ENCODE results near the gene NEB. TPM values are rescaled to one million over a fixed set of nuclear protein-coding genes. Genes with fewer than 3 reads are reported as not detected.
"Not testable (repeated sequence)": the region's sequence is repeated elsewhere in the genome, so short reads cannot be mapped to it uniquely, and the experiment has no call there.

The NEB gene
- polyA plus RNA-seq, 1 experiment: 0.14 TPM

DNA sequence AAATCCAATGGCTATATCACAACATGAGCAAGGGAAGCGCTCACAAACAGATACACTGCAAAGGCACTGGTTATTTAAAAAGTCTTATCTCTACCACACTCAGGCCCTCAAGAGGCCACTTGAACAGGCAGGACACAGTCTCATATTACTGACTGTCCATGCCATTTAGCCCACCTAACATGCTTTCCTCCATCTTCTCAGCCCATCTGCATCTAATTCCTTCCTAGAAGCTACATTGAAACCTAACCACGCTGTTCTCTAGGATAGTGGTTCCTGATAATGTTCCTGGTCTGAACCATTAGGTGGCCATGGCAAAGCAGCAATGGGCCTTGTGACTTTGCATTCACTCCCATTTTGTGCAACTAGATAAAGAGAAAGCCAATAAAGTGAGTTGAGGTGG, 22.5 kb upstream of the NEB start:
- no peak overlapping the region for H3K27ac ChIP-seq (ENCODE audit: low read depth, low read length)

DNA sequence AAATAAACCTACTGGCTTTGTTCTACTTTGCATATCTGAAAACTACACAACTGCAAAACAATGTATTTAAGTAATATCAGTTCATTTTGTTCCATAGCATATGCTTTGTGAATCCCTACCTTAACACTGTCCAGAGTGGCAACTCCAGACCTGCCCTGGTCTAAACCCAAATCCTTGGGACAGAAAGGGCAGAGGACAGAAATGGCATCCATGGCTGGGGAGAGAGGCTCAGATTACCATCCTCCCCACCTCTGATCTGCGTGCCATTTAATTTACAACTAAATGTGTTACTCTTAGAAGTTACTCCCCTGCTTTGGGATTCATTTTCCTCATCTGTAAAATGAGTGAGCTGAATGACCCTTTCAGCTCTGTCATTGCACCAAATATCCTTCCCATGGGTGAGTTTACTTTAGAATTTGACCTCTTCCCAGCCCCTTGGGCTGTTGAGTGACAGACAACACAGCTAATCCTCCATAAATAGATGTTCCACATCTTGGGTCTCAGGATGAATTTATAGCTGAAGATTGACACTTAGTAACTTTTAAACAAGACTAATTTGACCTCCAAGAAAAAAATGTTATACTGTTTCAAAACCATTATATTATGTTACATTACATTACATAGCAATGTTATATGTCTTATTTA, 20.1 kb upstream of the NEB start:
- Histone ChIP-seq H3K9me3 (ENCODE audit: control insufficient read depth, insufficient read depth, low read length) (no peaks in the 10 kb centered on the region), H3K4me3 (ENCODE audit: low read depth, low read length) (no peak overlapping the region), H3K27ac (ENCODE audit: low read depth, low read length) (no peak overlapping the region), H3K27me3 (ENCODE audit: control insufficient read depth, insufficient read depth, low read length) (peaks cover 3% of the 10 kb centered on the region)
- POLR2A ChIA-PET: no interaction called here
- DNase-seq (ENCODE audit: low read depth, low spot score): no peak
- CTCF ChIA-PET: interaction anchor here (1.0 kb wide), 1 partner anchor 271 kb away, joined by 3 read pairs; no protein-coding TSS in a partner anchor
- TF ChIP-seq CTCF (IDR thresholded peaks at IDR 0.05; ENCODE audit: low read depth, low read length): no peak

More for the DNA sequence above, 22.5 kb upstream of the NEB start:
- no peak for TF ChIP-seq CTCF (IDR thresholded peaks at IDR 0.05; ENCODE audit: low read depth, low read length)
- POLR2A ChIA-PET: no interaction called here
- Histone ChIP-seq H3K4me3 (ENCODE audit: low read depth, low read length) (no peak overlapping the region), H3K27me3 (ENCODE audit: control insufficient read depth, insufficient read depth, low read length) (peaks cover 3% of the 10 kb centered on the region), H3K9me3 (ENCODE audit: control insufficient read depth, insufficient read depth, low read length) (no peaks in the 10 kb centered on the region)
- CTCF ChIA-PET: no interaction called here
- no peak for DNase-seq (ENCODE audit: low read depth, low spot score)

DNA sequence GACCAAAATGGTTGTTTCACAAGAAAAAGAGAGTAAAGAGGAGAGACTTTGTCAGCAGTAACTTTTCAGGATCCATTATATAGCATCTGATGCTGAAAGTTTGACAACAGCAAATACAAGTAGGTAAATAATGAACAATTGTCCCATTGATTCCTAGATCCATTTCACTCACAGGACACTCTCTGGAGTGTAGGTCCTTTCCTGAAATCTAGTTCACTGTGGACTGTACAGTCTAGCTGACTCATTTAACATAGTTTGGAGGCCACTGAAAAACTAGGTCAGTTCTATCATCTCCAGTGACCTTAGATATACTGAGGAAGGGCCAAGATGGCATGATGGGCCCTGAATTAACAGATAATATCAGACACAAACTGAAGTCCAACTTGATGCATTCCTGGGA, 19.3 kb upstream of the NEB start:
- CTCF ChIA-PET: no interaction called here

GRCh38 chr2:151745261-151745660, 11.0 kb upstream of the NEB start:
- H3K27me3 ChIP-seq (ENCODE audit: control insufficient read depth, insufficient read depth, low read length); CTCF ChIA-PET; POLR2A ChIA-PET: not testable (repeated sequence)

More for the DNA sequence above, 19.3 kb upstream of the NEB start:
- Histone ChIP-seq H3K27ac (ENCODE audit: low read depth, low read length) (no peak overlapping the region), H3K27me3 (ENCODE audit: control insufficient read depth, insufficient read depth, low read length) (peaks cover 3% of the 10 kb centered on the region), H3K9me3 (ENCODE audit: control insufficient read depth, insufficient read depth, low read length) (no peaks in the 10 kb centered on the region), H3K4me3 (ENCODE audit: low read depth, low read length) (no peak overlapping the region)
- POLR2A ChIA-PET: no interaction called here
- DNase-seq (ENCODE audit: low read depth, low spot score): no peak
- TF ChIP-seq CTCF (IDR thresholded peaks at IDR 0.05; ENCODE audit: low read depth, low read length): no peak

DNA sequence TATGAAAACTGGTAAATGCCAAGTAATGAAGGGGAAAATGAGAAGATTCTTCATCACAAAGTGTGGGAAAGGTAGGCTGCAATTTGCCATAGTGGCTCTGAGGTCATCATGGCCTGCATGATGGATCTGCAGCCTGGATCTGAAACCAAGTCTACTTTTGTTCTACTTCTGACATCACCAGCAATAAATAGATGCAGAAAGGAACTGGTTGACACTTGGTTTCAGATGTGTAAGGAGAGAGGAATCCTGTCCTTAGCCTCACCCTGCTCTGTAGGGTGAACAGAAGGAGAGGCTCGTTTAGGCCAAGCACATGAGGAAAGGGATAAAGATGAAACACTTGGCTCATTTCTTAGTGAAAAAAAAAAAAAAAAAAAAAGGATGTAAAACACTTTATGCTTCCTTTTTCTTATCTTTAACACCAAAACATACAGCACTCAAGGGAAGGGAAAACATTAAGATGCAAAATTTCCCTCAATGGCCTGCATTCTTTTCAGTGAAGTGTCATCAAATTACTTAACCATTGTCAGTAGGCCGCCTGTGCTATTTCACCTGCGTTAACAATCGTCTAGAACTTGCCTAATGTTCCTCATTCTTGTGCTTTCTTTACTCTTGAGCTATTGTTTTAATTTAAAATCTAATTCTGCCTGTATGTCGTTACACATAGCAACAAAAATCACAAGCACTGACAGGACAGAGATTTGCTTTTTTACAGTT, 3.9 kb downstream of the NEB start:
- CTCF ChIA-PET: no interaction called here
- DNase-seq (ENCODE audit: low read depth, low spot score): no peak
- H3K4me3 ChIP-seq (ENCODE audit: low read depth, low read length): no peak overlapping the region
- H3K27ac ChIP-seq (ENCODE audit: low read depth, low read length): no peak overlapping the region
- H3K27me3 ChIP-seq (ENCODE audit: control insufficient read depth, insufficient read depth, low read length): peaks cover 2% of the 10 kb centered on the region
- POLR2A ChIA-PET: no interaction called here
- no peak for TF ChIP-seq CTCF (IDR thresholded peaks at IDR 0.05; ENCODE audit: low read depth, low read length)
- H3K9me3 ChIP-seq (ENCODE audit: control insufficient read depth, insufficient read depth, low read length): no peaks in the 10 kb centered on the region

More at GRCh38 chr2:151745261-151745660, 11.0 kb upstream of the NEB start:
- not testable (repeated sequence) for H3K4me3 ChIP-seq (ENCODE audit: low read depth, low read length); H3K27ac ChIP-seq (ENCODE audit: low read depth, low read length); DNase-seq (ENCODE audit: low read depth, low spot score); H3K9me3 ChIP-seq (ENCODE audit: control insufficient read depth, insufficient read depth, low read length)

Data from AG04450 (cell line).